Measurements from ENCODE around the gene CYP2J2. TPM values are rescaled to one million over a fixed set of nuclear protein-coding genes. Genes with fewer than 3 reads are reported as not detected.

Gene CYP2J2
- total RNA-seq, 3 donors from 2014 or later (not counting 1 experiment from before 2014, with no cell fraction given) = 0.20 to 0.21 TPM; not detected in 1

GRCh38 chr1:59846209-59846894 lies 80.2 kb downstream of the CYP2J2 start:
- no peak overlapping the region for H3K4me3 Mint-ChIP-seq
- Histone ChIP-seq H3K4me1 (ENCODE audit: control insufficient read depth, insufficient read depth, low read length) (no peaks in the 10 kb centered on the region), H3K27me3 (ENCODE audit: control insufficient read depth, insufficient read depth, low read length) (no peaks in the 10 kb centered on the region), H3K36me3 (ENCODE audit: control insufficient read depth, insufficient read depth, low read length) (no peaks in the 10 kb centered on the region), H3K4me3 (ENCODE audit: low read length) (no peak overlapping the region), H3K9me3 (ENCODE audit: control insufficient read depth, insufficient read depth, low read length) (no peaks in the 10 kb centered on the region), H3K27ac (ENCODE audit: low read length) (no peak overlapping the region)
- WGBS (ENCODE audit: insufficient coverage) = no CpG with 5 or more reads among the region's 3 CpGs
- intact Hi-C loops (cut with micrococcal nuclease) = no loop called here
- ATAC-seq = no peak
- H3K27me3 Mint-ChIP-seq (ENCODE audit: low read depth in 2 of 2) = no peaks in the 10 kb centered on the region
- no peaks in the 10 kb centered on the region for H3K36me3 Mint-ChIP-seq
- H3K4me1 Mint-ChIP-seq = no peaks in the 10 kb centered on the region
- TF ChIP-seq CTCF (IDR thresholded peaks at IDR 0.05) = no peak
- H3K27ac Mint-ChIP-seq = no peak overlapping the region
- no peak for DNase-seq
- H3K9me3 Mint-ChIP-seq = no peaks in the 10 kb centered on the region

DNA sequence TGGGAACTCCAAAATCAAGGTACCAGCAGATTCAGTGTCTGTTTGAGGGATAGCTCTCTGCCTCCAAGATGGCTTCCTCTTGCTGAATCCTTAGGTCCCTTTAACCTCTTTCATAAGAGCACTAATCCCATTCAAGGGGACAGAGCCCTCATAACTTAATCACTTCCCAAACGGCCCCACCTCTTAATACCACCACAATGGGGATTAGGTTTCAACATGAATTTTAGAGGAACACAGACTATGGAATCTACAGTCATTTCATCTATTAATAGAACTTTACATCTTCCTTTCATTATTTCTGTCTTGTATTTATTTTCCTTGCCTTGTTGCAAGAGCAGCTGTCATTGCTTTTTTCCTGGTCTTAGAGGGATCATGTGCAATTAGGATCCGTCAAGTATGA lies 81.5 kb downstream of the CYP2J2 start:
- TF ChIP-seq CTCF (IDR thresholded peaks at IDR 0.05) = no peak
- H3K36me3 Mint-ChIP-seq = no peaks in the 10 kb centered on the region

More for the DNA sequence above, 81.5 kb downstream of the CYP2J2 start:
- Histone ChIP-seq H3K27me3 (ENCODE audit: control insufficient read depth, insufficient read depth, low read length) (no peaks in the 10 kb centered on the region), H3K4me3 (ENCODE audit: low read length) (no peak overlapping the region), H3K27ac (ENCODE audit: low read length) (no peak overlapping the region), H3K4me1 (ENCODE audit: control insufficient read depth, insufficient read depth, low read length) (no peaks in the 10 kb centered on the region), H3K9me3 (ENCODE audit: control insufficient read depth, insufficient read depth, low read length) (no peaks in the 10 kb centered on the region), H3K36me3 (ENCODE audit: control insufficient read depth, insufficient read depth, low read length) (no peaks in the 10 kb centered on the region)
- Mint-ChIP-seq H3K27me3 (ENCODE audit: low read depth in 2 of 2) (no peaks in the 10 kb centered on the region), H3K9me3 (no peaks in the 10 kb centered on the region), H3K4me3 (no peak overlapping the region), H3K27ac (no peak overlapping the region), H3K4me1 (no peaks in the 10 kb centered on the region)
- WGBS (ENCODE audit: insufficient coverage) = 91% methylated on average over 2 of the region's 2 CpGs
- no peak for ATAC-seq
- intact Hi-C loops (cut with micrococcal nuclease) = no loop called here
- no peak for DNase-seq

Other genes with a start within 250 kb of the CYP2J2 start
- 1 to 10 TPM; 2.6 to 3.9 (median 2.7) TPM for gene HOOK1, start 111.8 kb downstream of the CYP2J2 start, total RNA-seq
- gene C1orf87, start 147.0 kb upstream of the CYP2J2 start, total RNA-seq = not detected